ENCODE data around the gene CUBN. TPM values are rescaled to one million over a fixed set of nuclear protein-coding genes. Genes with fewer than 3 reads are reported as not detected.

CUBN gene
- total RNA-seq, 2 donors from 2014 or later: 0.75 to 1.3 TPM

GRCh38 chr10:16991011-16991410 lies 138.6 kb downstream of the CUBN start:
- H3K4me3 Mint-ChIP-seq: no peak overlapping the region
- H3K27me3 Mint-ChIP-seq (ENCODE audit: insufficient read depth): no peaks in the 10 kb centered on the region
- peaks cover 12% of the 10 kb centered on the region for H3K4me1 Mint-ChIP-seq
- TF ChIP-seq CTCF (conservative IDR thresholded peaks at IDR 0.05): no peak
- no peak overlapping the region for H3K9ac ChIP-seq (ENCODE audit: extremely low read depth, low read length, poor library complexity, severe bottlenecking)
- WGBS, 2 experiments (ENCODE audit: insufficient coverage in 1 of 2, insufficient read length in 1 of 2): 96 to 100% methylated on average over 1 to 2 of the region's 2 CpGs
- no peaks in the 10 kb centered on the region for H3K27me3 ChIP-seq (ENCODE audit: control insufficient read depth, insufficient read depth, low read length, poor library complexity, severe bottlenecking)
- peaks cover 5% of the 10 kb centered on the region for H3K9me3 Mint-ChIP-seq
- no peaks in the 10 kb centered on the region for H3K36me3 ChIP-seq (ENCODE audit: control insufficient read depth, insufficient read depth, low read length)
- DNase-seq: no peak
- H3K27ac ChIP-seq (ENCODE audit: low read depth, low read length): no peak overlapping the region
- no peaks in the 10 kb centered on the region for H3K4me1 ChIP-seq (ENCODE audit: control insufficient read depth, insufficient read depth, low read length)
- no peaks in the 10 kb centered on the region for H3K36me3 Mint-ChIP-seq (ENCODE audit: low read depth)
- no peak overlapping the region for H3K4me3 ChIP-seq (ENCODE audit: low read length)
- H3K27ac Mint-ChIP-seq: no peak overlapping the region
- H3K9me3 ChIP-seq (ENCODE audit: control insufficient read depth, low read length): peaks cover 5% of the 10 kb centered on the region

GRCh38 chr10:16989826-16990293 lies 139.8 kb downstream of the CUBN start:
- H3K27ac Mint-ChIP-seq: peak overlapping the region; percentile 7
- WGBS, 2 experiments (ENCODE audit: insufficient coverage in 1 of 2, insufficient read length in 1 of 2): 93 to 96% methylated on average over 4 to 8 of the region's 8 CpGs
- DNase-seq: peak; percentile 76

GRCh38 chr10:16988900-16989299 lies 140.7 kb downstream of the CUBN start:
- Histone ChIP-seq H3K27ac (ENCODE audit: low read depth, low read length) (no peak overlapping the region), H3K4me3 (ENCODE audit: low read length) (no peak overlapping the region), H3K4me1 (ENCODE audit: control insufficient read depth, insufficient read depth, low read length) (no peaks in the 10 kb centered on the region), H3K9me3 (ENCODE audit: control insufficient read depth, low read length) (no peaks in the 10 kb centered on the region), H3K27me3 (ENCODE audit: control insufficient read depth, insufficient read depth, low read length, poor library complexity, severe bottlenecking) (no peaks in the 10 kb centered on the region), H3K36me3 (ENCODE audit: control insufficient read depth, insufficient read depth, low read length) (no peaks in the 10 kb centered on the region), H3K9ac (ENCODE audit: extremely low read depth, low read length, poor library complexity, severe bottlenecking) (no peak overlapping the region)
- Mint-ChIP-seq H3K9me3 (peaks cover 5% of the 10 kb centered on the region), H3K27ac (no peak overlapping the region), H3K4me3 (no peak overlapping the region), H3K27me3 (ENCODE audit: insufficient read depth) (no peaks in the 10 kb centered on the region), H3K36me3 (ENCODE audit: low read depth) (no peaks in the 10 kb centered on the region), H3K4me1 (peaks cover 10% of the 10 kb centered on the region)
- WGBS, 2 experiments (ENCODE audit: insufficient coverage in 1 of 2, insufficient read length in 1 of 2): 93% methylated on average over 2 of the region's 2 CpGs; no CpG with 5 or more reads in 1 of the 2 experiments
- no peak for TF ChIP-seq CTCF (conservative IDR thresholded peaks at IDR 0.05)
- peak; percentile 6 for DNase-seq

More at GRCh38 chr10:16989826-16990293, 139.8 kb downstream of the CUBN start:
- TF ChIP-seq CTCF (conservative IDR thresholded peaks at IDR 0.05): peak; percentile 51
- Mint-ChIP-seq H3K27me3 (ENCODE audit: insufficient read depth) (no peaks in the 10 kb centered on the region), H3K4me1 (peaks cover 10% of the 10 kb centered on the region), H3K4me3 (no peak overlapping the region), H3K9me3 (peaks cover 5% of the 10 kb centered on the region), H3K36me3 (ENCODE audit: low read depth) (no peaks in the 10 kb centered on the region)
- Histone ChIP-seq H3K36me3 (ENCODE audit: control insufficient read depth, insufficient read depth, low read length) (no peaks in the 10 kb centered on the region), H3K9me3 (ENCODE audit: control insufficient read depth, low read length) (no peaks in the 10 kb centered on the region), H3K27me3 (ENCODE audit: control insufficient read depth, insufficient read depth, low read length, poor library complexity, severe bottlenecking) (no peaks in the 10 kb centered on the region), H3K4me3 (ENCODE audit: low read length) (no peak overlapping the region), H3K27ac (ENCODE audit: low read depth, low read length) (no peak overlapping the region), H3K4me1 (ENCODE audit: control insufficient read depth, insufficient read depth, low read length) (no peaks in the 10 kb centered on the region), H3K9ac (ENCODE audit: extremely low read depth, low read length, poor library complexity, severe bottlenecking) (no peak overlapping the region)

All from endodermal cell (in vitro differentiated cells).